Skin of body (tissue), 2 donors: ENCODE results near the gene TERT. TPM values are rescaled to one million over a fixed set of nuclear protein-coding genes. Genes with fewer than 3 reads are reported as not detected.

Experiments
- DNase-seq: peaks from one replicate; lab custom pipeline; 2025; lab: John Stamatoyannopoulos, UW
- total RNA-seq: library from RNA; depleted of rRNA; stranded (reverse); fragments of >200 nt; gene quantifications from one replicate; pipeline ENCODE4 v1.2.3, GENCODE V29; 2014

The TERT gene
- total RNA-seq, 1 donor from 2014 or later = not detected

DNA sequence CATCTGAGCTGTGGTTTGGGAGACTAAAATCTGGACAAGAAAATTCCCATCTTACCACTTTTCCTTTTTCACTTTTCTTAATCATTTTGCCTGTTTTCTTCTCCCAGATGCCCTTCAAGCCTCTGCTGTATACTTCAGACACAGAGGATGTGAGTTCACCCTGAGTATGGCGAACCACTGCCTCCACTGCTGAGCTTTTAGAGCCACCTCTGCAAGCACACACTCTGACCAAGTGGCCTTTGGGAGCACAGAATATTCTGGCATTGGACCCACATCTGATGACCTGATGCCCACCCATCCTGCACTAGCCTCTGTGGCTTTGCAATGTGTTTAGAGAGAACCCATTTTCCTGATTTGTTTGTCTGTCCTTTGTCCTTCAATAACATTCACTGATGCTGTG, 32.5 kb downstream of the TERT start:
- DNase-seq = no peak

DNA sequence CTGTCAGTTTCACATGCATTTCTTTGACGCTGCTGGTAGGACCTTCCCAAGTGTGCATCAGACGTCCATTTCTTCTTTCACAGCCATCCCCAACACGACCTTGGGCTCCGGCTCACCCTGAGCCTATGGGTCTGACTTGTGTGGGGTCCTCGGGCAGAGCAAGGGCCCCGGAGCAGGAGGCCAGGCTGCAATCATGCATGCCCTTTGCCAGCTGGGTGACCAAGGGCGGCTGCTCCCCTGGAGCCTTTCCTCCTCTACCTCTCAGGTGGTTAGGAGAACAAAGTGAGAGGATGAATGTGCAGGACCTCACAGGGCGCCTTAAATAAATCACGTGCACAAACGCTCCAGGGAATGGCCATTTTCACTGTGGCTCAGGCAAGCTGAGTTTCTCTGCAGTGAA, 33.2 kb downstream of the TERT start:
- no peak for DNase-seq

DNA sequence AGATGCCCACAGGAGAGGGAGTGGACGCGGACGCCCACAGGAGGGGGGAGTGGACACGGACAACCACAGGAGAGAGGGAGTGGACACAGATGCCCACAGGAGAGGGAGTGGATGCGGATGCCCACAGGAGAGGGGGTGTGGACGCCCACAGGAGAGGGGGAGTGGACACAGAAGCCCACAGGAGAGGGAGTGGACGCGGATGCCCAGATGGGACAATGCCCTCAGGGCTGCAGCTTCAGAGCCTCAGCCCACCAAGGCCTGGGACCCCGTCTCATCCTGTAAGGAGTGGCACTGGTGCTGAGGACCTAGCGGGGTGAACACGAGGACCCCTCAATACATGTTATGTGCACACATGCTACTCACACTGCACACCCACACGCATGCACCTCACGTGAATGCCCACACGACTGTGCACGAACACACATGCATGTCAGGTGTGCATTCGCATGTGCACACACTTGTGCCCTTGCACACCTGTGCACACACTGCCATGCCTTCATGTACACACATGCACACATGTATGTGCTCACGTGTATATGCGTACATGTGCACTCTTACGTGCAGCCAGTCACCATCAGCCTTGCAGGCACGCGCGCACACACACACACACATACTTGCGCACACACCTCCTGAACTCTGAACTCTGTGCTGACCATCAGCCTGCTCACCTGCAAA, 34.9 kb downstream of the TERT start:
- no peak for DNase-seq

DNA sequence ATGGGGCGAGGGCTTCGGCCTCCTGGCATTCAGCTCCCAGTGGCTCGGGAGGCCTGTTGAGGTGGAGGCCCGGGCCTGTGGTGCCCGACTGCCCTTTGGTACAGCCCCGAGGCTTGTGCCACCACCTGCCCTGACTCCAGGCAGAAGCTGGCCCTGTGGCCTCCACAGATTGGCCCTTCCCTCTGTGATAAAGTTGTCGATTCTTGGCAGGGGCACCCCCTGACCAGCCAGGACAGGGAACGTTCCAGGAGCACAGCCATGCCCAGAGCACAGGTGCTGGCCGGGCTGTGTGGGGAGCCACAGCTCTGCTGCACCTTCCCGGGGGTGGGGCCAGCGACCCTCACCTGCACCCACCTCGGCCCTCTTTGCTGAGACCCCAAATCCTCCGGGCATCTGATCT, 37.0 kb downstream of the TERT start:
- no peak for DNase-seq

DNA sequence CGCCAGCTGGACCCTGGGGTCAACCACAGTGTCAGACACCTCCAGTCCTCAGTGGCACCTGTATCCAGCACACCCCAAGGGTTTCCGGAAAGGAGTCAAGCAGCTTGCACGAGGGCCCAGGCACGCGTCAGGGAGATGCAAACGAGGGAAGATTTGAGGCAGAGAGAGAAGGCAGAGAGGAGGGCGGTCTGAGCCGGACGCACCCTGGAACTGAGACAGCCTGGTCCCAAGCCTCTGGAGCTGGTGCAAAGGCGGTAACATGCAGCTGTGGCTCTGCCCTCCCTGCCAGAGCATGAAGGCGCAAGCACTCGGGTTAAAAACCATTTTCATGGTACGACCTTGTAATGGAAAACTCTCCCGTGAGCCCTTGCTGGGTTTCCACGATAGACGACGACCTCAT, 37.5 kb downstream of the TERT start:
- no peak for DNase-seq

DNA sequence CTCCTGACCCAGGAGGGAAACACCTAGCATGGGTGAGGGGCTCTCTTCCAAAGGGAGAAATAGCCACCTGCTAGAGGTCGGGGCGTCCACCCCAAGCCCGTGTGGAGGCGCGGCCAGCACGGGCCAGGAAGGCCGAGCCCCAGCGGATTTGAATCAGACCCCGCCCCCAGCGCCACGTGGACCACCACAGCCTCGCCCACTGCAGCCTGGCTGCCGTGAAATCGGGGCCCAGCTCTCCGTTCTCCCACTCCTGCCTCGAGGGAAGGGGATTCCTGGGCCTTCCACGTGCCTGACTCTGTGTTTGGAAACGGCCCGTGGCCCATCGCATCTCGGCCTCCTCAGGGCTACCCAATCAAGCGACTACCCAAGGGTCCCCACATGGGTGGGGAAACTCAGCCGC, 38.1 kb downstream of the TERT start:
- DNase-seq = no peak

DNA sequence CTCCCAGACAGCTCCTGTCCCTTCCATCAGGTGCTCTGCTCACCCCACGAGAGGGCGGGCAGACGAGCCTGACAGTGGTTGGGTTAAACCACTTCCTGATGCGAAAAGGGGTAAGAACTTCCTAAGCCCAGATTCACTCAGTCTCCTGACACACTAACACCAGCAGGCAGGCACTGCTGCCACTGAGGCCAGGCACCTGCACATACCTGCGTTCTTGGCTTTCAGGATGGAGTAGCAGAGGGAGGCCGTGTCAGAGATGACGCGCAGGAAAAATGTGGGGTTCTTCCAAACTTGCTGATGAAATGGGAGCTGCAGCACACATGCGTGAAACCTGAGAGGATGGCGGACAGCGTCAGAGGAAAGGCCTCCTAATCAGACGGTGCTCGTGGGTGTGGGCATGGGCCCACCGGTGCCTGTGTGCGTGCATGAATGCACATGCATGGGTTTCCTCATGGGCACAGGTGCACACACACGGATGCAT, 39.7 kb downstream of the TERT start:
- DNase-seq = no peak

DNA sequence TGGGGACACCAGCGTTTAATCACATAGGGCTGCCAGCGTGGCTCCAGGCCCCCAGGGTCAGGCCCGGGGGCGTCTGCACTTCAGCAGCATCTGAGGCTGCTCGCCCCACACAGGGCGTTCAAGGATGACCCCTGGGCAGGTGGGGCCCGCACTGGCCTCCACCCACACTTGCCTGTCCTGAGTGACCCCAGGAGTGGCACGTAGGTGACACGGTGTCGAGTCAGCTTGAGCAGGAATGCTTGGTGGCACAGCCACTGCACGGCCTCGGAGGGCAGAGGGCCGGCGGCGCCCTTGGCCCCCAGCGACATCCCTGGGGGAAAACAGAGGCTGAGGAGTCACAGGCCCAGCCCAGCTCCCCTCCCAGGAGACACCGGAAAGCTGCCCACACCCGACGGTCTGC, 40.7 kb downstream of the TERT start:
- no peak for DNase-seq

DNA sequence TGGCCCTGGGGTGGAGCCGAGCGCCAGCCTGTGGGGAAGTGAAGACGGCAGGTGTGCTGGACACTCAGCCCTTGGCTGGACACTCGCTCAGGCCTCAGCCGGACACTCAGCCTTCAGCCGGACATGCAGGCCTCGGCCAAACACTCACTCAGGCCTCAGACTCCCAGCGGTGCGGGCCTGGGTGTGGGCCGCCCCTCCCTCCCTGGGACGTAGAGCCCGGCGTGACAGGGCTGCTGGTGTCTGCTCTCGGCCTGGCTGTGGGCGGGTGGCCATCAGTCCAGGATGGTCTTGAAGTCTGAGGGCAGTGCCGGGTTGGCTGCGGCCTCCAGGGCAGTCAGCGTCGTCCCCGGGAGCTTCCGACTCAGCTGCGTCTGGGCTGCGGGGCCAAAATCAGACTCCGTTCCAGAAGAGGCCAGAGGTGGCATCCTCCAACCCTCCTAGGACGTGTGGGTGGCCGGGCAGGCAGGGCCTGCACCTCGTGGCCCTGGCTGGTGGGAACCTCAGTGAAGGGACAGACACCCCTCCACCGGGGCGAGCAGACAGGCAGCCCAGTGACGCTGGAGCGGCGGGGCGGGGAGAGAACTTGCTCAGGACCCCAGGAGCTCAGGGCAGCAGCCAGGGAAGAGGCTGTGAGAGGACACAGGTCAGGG, 41.3 kb downstream of the TERT start:
- no peak for DNase-seq

DNA sequence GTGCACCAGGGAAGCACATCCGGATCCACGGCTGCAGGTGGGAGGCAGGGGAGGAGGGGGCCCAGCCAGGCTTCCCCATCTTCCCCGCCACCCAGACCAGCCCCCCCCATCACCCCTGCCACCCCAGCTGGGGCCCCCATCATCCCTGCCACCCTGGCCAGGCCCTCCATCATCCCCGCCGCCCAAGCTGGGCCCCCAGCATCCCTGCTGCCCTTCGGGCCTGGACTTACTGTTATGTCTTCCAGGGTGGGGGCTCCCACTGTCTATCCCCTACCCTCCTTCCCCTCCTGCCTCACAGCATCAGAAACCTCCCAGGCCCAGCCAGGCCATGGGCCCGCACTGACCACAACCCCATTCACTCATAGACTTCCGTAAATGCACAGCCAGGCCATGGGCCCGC, 42.2 kb downstream of the TERT start:
- no peak for DNase-seq

DNA sequence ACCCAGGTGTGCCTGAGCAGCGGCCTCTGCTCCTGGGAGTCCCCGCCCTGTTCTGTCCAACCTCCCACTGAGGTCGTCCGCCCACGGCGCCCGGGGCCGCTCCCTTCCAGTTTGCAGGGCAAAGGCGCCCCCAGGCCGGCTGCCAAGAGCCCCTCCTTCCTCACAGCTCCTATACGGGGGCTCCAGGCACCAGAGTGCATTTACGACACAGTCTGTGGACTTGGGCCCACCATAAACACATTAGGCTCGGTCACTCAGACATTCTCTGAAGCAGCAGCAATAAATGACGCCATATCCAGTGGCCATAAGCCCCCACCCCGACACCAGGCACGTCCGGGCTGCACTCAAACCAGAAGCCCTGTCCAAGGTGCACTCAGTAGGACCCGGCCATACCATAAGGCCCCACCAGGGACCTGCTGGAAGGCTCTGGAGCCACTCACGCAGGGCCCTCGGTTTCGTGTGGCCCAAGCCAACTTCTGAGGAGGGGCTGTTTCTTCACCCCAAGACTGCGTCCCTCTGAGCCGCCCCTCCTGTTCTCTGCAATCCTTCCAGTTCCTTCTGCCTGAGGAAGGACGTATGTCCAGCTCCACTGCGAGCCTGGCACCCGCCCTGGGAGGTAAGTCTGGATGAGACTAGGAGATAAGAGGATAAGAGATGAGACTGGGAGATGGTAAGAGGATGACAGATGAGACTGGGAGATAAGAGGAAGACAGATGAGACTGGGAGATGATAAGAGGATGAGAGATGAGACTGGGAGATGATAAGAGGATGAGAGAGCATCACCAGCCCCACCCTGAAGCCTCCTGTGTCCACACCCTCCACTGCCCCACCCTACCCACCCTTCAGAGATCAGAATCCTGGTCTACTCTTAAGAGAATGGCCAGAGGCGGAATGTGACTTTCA, 42.9 kb downstream of the TERT start:
- no peak for DNase-seq

DNA sequence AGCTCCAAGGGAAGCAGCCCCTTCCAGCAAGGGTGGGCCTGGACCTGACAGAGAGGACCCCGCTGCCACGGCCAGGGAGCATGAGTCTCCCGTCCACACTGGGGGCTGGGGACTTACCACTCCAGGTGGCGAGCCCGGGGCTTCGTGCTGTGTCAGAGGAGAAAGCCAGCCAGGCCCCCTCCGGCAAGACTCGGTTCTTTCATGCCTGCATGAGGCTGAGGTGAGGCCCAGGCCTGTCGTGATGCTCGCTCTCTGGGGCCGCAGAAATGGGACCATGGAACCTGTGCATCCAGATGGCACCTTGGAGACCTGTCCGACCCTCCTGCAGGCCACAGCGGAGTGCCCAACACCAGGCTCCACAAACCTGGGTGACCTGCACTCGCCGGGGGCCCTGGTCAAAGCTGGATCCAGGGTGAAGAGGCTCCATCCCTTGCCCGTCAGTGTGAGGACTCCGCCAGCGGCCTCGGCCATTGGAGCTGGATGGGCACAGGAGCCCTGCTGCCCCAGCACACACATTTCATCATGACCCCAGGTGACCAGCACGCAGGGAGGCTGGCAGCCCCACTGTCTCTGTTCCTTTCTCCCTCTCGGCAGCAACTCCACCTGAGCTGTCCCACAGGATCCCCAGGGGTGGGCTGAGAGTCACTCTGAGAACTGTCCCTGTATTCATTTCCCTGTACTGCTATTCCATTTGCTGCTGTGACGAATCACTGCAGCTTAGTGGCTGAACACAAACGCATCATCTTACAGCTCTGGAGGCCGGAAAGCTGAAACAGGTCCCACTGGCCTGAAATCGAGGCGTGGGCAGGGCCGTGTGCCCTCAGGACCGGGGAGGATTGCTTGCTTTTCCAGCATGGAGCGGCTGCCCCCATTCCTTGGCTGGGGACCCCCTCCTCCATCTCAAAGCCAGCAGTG, 45.2 kb downstream of the TERT start:
- DNase-seq = no peak

DNA sequence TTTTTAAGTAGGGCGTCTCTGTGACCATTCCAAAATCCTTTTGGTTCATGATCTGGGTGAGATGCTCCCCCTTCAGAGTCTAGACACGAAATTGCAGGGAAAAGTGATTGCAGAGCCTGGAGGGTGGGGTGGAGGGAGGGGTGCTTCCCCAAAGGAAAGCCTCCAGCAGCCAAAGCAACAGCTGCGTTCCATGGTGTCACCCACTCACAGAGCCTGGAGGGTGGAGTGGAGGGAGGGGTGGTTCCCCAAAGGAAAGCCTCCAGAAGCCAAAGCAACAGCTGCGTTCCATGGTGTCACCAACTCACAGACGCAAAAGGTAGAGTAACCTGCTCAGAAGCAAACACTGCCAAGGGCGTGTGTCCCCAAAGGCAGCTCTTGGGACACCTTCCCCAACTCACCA, 47.1 kb downstream of the TERT start:
- DNase-seq = no peak

DNA sequence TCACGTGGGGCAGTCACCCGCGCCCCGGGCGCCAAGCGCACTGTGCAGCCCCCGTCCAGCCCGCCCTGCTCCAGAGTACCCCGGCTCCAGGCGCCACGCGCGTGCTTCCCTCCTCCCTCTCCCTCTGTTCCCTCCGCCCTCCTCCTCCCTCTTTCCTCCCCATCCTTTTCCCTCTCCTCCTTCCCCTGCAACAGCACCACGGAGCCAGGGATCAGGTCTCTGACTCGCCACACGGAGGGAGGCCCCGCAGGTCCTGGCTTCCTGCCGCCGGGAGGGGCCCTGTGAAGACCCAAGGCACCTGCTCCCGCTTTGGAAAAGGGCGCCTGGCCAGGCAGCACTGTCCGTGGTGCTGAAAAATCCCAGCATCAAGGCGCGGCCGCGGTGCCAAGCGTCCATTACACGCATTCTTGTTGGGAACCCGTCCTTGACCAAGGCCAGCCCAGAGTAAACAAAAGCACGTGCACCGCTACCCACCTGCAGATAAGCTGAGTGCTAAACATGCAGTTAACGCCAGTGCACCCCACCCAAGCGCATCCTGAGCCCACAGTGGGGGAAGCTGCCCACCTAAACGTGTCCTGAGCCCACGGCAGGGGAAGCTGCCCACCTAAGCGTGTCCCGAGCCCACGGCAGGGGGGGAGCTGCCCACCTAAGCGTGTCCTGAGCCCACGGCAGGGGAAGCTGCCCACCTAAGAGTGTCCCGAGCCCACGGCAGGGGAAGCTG, 48.0 kb downstream of the TERT start:
- no peak for DNase-seq

DNA sequence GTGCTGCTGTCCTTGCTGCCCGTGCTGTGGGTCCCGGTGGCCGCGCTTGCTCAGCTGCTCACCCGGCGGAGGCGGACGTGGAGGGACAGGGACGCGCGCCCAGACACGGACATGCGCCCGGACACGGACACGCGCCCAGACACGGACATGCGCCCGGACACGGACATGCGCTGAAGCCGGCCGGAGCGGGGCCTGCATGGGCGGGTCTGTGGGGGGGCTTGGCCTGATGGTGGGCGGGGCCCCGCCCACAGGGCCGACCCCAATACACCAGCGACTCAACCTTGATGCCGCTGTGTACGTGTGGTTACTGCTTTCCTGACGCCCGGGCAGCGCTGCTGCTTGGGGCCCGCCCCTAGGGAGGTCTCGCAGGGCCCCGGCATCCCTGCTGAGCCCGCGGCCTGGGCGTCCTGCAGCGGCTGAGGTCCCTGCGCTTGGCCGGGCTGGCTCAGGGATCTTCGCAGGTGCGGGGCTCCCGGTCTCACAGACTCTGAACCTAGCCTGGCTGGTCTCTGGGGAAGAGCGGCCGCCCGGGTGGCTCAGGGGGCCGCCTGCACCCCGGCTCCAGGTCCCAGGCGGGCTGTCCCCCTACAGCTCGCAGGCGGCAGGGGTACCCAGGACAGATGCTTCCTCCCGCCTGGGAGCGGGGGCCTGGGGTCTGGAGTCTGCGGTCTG, 48.8 kb downstream of the TERT start:
- peak; percentile 100 for DNase-seq

DNA sequence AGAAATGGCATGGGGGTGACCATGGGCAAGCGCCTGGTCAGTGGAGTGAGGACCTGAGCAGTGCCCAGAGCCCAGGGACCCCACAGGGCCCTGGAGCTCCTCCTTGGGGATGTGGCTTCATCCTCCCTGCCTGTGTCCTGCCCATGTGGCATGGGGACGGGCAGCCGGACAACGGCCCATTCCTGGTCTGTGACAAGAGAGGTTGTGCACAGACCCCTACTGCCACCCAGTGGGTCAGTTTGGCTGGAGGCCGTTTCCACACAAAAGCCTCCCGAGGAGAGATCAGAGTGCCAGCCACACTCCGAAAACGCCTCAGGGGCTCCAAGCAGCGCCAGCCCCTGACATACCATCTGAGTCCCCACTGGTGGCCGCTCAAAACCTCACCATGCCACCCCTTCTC, 49.9 kb downstream of the TERT start:
- DNase-seq = no peak

DNA sequence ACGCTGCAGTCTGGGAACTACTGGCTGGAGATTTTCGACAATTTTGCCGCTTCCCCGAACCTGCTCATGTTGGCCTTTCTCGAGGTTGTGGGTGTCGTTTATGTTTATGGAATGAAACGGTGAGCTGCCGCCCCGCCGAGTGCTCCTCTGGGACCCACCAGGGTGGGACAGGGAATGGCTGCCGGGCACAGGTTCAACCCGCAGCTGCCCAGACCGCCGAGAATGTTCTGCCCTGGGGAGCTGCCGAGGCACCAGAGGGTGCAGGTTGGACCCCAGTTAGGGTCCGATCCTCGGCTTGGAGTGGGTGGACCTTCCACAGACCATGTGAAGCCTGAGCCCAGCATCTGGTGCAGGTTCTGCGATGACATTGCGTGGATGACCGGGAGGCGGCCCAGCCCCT, 50.6 kb downstream of the TERT start:
- DNase-seq = no peak

DNA sequence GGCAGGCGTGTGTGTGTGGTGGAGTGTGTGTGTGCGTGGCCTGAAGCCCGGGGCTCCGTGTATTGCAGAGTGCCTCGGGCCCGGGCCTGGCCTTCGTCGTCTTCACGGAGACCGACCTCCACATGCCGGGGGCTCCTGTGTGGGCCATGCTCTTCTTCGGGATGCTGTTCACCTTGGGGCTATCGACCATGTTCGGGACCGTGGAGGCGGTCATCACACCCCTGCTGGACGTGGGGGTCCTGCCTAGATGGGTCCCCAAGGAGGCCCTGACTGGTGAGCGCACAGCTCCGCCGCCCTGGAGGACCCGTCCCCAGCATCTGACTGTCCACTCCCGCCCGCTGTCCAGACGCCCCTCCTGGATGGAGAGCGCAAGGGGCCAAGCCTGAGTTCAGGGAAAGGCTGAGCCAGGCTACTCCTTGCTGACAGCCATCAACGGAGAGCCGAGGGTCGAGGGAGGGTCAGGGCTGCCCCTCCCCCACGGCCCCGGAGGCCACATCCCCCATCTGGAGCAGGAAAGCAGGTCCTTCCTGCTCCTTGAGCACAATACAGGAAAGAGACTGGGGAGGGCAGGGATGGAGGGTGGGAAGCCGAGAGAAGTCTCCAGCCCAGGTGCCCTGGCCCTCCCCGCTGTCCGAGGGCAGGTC, 51.3 kb downstream of the TERT start:
- DNase-seq = no peak

DNA sequence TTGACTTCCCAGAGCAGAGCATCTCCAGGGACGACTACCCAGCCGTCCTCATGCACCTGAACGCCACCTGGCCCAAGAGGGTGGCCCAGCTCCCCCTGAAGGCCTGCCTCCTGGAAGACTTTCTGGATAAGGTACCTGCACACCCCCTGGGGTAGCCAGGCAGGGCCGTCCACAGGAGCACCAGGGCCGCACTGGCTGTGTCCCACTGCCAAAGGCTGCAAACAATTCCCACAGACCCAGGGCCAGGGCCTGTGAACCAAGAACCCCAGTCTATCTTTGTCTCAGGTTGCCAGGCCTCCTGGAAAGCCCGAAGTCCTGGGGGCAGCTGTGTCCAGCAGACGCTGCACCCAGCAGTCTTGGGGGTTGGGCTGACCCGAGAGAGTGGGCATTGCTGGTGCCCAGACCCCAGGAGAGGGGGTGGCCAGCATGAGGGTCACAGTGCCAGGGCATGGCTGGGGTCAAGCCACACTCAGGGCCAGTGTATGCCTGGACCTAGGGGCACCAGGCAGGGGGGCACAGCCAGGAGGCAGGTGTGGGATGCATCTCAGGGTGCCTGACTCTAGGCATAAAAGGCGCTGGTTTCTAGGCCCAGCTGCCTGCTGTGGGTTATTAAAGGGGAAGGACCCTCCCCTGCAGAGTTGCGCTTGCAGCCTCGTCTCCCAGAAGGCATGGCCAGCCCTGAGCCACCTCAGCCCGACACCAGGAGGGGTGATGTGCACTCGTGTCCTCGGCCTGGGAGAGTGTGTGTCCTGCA, 52.0 kb downstream of the TERT start:
- DNase-seq = no peak
